Raji (cell line): ENCODE data around the gene ABHD15.
A peak's percentile ranks its signal among the peaks of the same experiment; 100 is the strongest.

Experiments used
- POLR2A ChIP-seq: IDR thresholded peaks from 2 replicates; pipeline ENCODE4 v1.6.1; 2011; ENCODE audit warnings: low read depth, low read length, control low read depth; ENCODE audit not compliant: insufficient read depth

ABHD15 gene

GRCh38 chr17:29568331-29569244 is 1.8 kb upstream of the ABHD15 start, which contains the start of gene TP53I13:
TSS of gene TP53I13 (plus strand) at chr17:29568701. CDS start at chr17:29568759, 58 bp downstream.
- TF ChIP-seq POLR2A, result peak; percentile 87

GRCh38 chr17:29567554-29568330 is 905 bp upstream of the ABHD15 start:
- TF ChIP-seq POLR2A, result no peak; the same call in 1 of the 2 replicates

- no peak for TF ChIP-seq POLR2A
These were observed 392 bp upstream of the ABHD15 start for GRCh38 chr17:29567304-29567553.

- peak; percentile 53; the same call in 1 of the 2 replicates for TF ChIP-seq POLR2A
These were observed 979 bp downstream of the ABHD15 start for GRCh38 chr17:29565643-29566472.

- TF ChIP-seq POLR2A, result no peak
These were observed 3.0 kb downstream of the ABHD15 start for GRCh38 chr17:29563816-29564215.

- TF ChIP-seq POLR2A, result no peak
These were observed 4.2 kb downstream of the ABHD15 start for GRCh38 chr17:29562615-29563014.

GRCh38 chr17:29561554-29562517 is 5.0 kb downstream of the ABHD15 start:
- no peak for TF ChIP-seq POLR2A

- no peak for TF ChIP-seq POLR2A
These were observed 6.5 kb downstream of the ABHD15 start for GRCh38 chr17:29560316-29560715.

- no peak for TF ChIP-seq POLR2A
These were observed 7.2 kb downstream of the ABHD15 start for GRCh38 chr17:29559640-29560039.

- TF ChIP-seq POLR2A, result no peak
These were observed 9.1 kb downstream of the ABHD15 start for GRCh38 chr17:29557739-29558116.

GRCh38 chr17:29557085-29557738 is 9.6 kb downstream of the ABHD15 start:
- no peak for TF ChIP-seq POLR2A

GRCh38 chr17:29555840-29556239 is 11.0 kb downstream of the ABHD15 start:
- TF ChIP-seq POLR2A, result no peak

GRCh38 chr17:29549177-29549923 is 17.5 kb downstream of the ABHD15 start:
- no peak for TF ChIP-seq POLR2A

GRCh38 chr17:29546830-29547229 is 20.0 kb downstream of the ABHD15 start:
- TF ChIP-seq POLR2A, result no peak
